ENCODE measurements around the gene TNFSF15. TPM values are rescaled to one million over a fixed set of nuclear protein-coding genes. Genes with fewer than 3 reads are reported as not detected.

The TNFSF15 gene
- total RNA-seq: 5.2 TPM
- long read RNA-seq, full-length matches to known transcripts: 2 of 4 reads
- long read RNA-seq, partial matches to known transcripts: 0 of 4 reads
- long read RNA-seq, other reads (novel, unspliced or antisense): 2 of 4 reads

DNA sequence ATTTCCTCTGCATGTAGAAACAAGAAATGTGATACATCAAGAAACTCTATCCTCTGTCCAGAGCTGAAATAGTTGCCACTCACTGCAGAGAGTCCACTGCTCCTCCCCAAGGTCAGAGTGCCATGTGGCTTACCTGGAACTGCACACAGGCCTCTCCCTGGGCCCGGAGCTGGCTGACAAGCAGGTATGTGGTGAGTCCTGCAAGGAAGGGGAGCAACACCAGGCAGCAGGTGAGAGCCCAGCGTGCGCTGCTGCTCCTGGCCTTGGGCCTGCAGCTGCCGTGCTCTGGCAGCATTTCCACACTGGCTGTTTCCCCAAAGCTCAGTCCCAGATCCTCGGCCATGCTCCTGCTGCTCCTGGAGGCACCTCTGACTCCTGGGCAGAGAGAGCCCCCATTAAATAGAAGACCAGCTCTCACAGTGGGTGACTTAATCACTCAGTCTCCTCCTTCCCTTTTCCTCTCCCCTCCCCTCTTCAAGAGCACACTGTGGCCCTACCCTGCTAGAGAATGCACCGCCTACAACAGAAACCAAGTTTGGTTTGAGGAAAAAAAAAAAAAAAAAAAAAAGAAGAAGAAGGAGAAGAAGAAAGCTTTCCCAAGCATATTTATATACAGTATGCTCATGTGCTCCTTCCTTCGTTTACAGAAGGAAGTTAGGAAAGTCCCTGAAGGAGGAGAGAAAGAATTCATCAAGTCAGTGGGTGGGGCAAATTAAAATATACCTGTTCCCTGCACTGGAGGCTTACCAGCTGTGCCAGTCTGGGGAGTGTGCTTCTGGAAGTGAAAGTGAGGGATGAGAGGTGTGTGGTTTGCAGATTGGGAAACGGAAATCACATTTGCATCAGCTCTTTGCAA, at the start of gene TNFSF15:
TSS of gene TNFSF15 (minus strand) at position 370 of the 856 bp plus-strand sequence. CDS start at position 343, 27 bp downstream.
- Histone ChIP-seq H3K27me3 (ENCODE audit: low read depth) (no peaks in the 10 kb centered on the region), H3K9me3 (no peaks in the 10 kb centered on the region), H3K4me1 (peaks cover 38% of the 10 kb centered on the region), H3K4me3 (peak within 1 kb of the TSS; percentile 46), H3K27ac (peak within 1 kb of the TSS; percentile 79), H3K36me3 (no peaks in the 10 kb centered on the region)
- intact Hi-C loops (cut with DNase I): no loop called here
- no peak for TF ChIP-seq CTCF (IDR thresholded peaks at IDR 0.05)
- peak; percentile 70 for DNase-seq
- ATAC-seq: peak; percentile 94

- ATAC-seq (no peak), DNase-seq (no peak)
- no peak for TF ChIP-seq CTCF (IDR thresholded peaks at IDR 0.05)
- Histone ChIP-seq H3K4me3 (no peak overlapping the region), H3K9me3 (no peaks in the 10 kb centered on the region), H3K4me1 (peaks cover 17% of the 10 kb centered on the region), H3K27me3 (ENCODE audit: low read depth) (no peaks in the 10 kb centered on the region), H3K27ac (no peak overlapping the region), H3K36me3 (no peaks in the 10 kb centered on the region)
- intact Hi-C loops (cut with DNase I): no loop called here
Measured at GRCh38 chr9:114855488-114855887, 49.6 kb upstream of the TNFSF15 start.

DNA sequence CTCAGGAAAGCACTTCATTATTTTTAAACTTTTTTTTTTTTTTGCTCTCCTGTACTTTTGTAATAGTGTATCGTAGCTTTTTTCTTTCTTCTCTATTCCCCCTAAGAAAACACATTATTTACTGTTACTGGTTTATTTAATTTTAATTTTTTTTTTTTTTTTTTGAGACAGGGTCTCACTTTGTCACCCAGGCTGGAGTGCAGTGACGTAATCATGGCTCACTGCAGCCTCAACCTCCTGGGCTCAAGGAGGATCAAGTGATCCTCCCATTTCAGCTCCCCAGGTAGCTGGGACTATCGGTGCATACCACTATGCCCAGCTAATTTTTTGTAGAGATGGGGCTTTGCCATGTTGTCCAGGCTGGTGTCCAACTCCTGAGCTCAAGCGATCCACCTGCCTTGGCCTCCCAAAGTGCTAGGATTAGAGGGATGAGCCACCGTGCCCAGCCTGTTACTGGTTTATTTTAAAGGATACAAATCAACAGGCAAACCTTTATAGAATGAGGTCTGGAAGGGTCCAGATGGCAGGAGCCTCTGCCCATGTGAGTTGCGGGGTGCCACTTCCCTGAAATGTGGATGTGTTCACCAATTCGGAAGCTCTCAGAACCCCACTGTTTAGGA, 49.0 kb upstream of the TNFSF15 start:
- intact Hi-C loops (cut with DNase I): no loop called here
- no peak for ATAC-seq
- Histone ChIP-seq H3K27ac (no peak overlapping the region), H3K4me3 (no peak overlapping the region), H3K27me3 (ENCODE audit: low read depth) (no peaks in the 10 kb centered on the region), H3K9me3 (no peaks in the 10 kb centered on the region), H3K36me3 (no peaks in the 10 kb centered on the region), H3K4me1 (peaks cover 17% of the 10 kb centered on the region)
- DNase-seq: no peak
- no peak for TF ChIP-seq CTCF (IDR thresholded peaks at IDR 0.05)

GRCh38 chr9:114853071-114853855, 47.4 kb upstream of the TNFSF15 start:
- Histone ChIP-seq H3K4me3 (no peak overlapping the region), H3K27ac (no peak overlapping the region), H3K27me3 (ENCODE audit: low read depth) (no peaks in the 10 kb centered on the region), H3K9me3 (no peaks in the 10 kb centered on the region), H3K4me1 (peaks cover 17% of the 10 kb centered on the region), H3K36me3 (no peaks in the 10 kb centered on the region)
- DNase-seq (no peak), ATAC-seq (peak in 1 of 2 donors; percentile 30)
- intact Hi-C loops (cut with DNase I): no loop called here
- TF ChIP-seq CTCF (IDR thresholded peaks at IDR 0.05): no peak

DNA sequence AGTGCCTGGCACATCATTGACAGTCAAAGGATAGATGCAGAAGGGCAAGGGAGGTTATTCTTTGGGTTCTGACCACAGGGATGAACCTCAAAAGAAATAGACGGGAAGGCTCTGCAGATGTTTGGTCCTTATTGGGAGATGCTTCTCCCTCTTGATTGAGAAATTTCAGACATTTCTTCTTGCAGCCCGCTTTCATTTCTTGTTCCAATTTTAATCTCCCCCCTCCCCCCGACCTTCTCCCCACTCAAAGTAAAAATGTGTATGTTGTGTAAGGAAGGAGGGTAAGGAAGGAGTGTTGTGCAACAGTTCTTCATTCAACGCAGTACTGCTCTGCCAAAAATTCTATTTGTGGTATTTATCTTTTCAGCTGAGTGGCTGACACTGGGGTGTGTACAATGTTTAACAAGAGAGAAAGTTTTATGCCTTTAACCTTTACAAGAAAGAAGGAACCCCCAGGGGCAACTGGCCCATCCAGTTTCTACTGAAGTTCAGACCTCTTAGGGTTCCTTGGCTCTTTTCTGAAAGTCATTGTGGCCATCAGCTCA, 46.3 kb upstream of the TNFSF15 start:
- Histone ChIP-seq H3K36me3 (no peaks in the 10 kb centered on the region), H3K4me3 (no peak overlapping the region), H3K27me3 (ENCODE audit: low read depth) (no peaks in the 10 kb centered on the region), H3K9me3 (no peaks in the 10 kb centered on the region), H3K27ac (peak overlapping the region; percentile 32), H3K4me1 (peaks cover 17% of the 10 kb centered on the region)
- DNase-seq: peak; percentile 51
- no peak for TF ChIP-seq CTCF (IDR thresholded peaks at IDR 0.05)
- intact Hi-C loops (cut with DNase I): no loop called here
- peak; percentile 87 to 88 for ATAC-seq
